Endodermal cell (in vitro differentiated cells): ENCODE results near the gene SFT2D1. TPM values are rescaled to one million over a fixed set of nuclear protein-coding genes. Genes with fewer than 3 reads are reported as not detected.

Experiments used
- DNase-seq: peaks from one replicate; pipeline ENCODE4 v3.0.0-alpha.2; 2017
- H3K27ac ChIP-seq: 2 replicates; pipeline ENCODE4 v1.5.1; 2013; ENCODE audit warnings: mild to moderate bottlenecking, low read depth, low read length, moderate library complexity
- H3K27me3 ChIP-seq: 2 replicates; pipeline ENCODE4 v1.6.1; 2013; ENCODE audit warnings: mild to moderate bottlenecking, low read length, moderate library complexity; ENCODE audit not compliant: insufficient read depth, control insufficient read depth, poor library complexity, severe bottlenecking
- H3K36me3 ChIP-seq: 2 replicates; pipeline ENCODE4 v1.7.0; 2013; ENCODE audit warnings: mild to moderate bottlenecking, low read length, moderate library complexity; ENCODE audit not compliant: control insufficient read depth, insufficient read depth
- H3K4me1 ChIP-seq: one replicate; pipeline ENCODE4 v1.7.0; 2013; ENCODE audit warnings: low read length; ENCODE audit not compliant: control insufficient read depth, insufficient read depth
- H3K4me3 ChIP-seq: 2 replicates; pipeline ENCODE4 v1.5.1; 2013; ENCODE audit warnings: mild to moderate bottlenecking, low read length, moderate library complexity
- H3K9ac ChIP-seq: 2 replicates; pipeline ENCODE4 v1.6.1; 2013; ENCODE audit warnings: mild to moderate bottlenecking, low read length, moderate library complexity; ENCODE audit not compliant: poor library complexity, severe bottlenecking; ENCODE audit errors: extremely low read depth
- H3K9me3 ChIP-seq: 2 replicates; pipeline ENCODE4 v1.6.1; 2013; ENCODE audit warnings: mild to moderate bottlenecking, low read length, moderate library complexity; ENCODE audit not compliant: control insufficient read depth
- H3K27ac Mint-ChIP-seq: 2 replicates; pipeline ENCODE4 v1.8.0; 2020; ENCODE audit warnings: mixed read lengths
- H3K27me3 Mint-ChIP-seq: 2 replicates; pipeline ENCODE4 v1.8.0; 2021; ENCODE audit warnings: mild to moderate bottlenecking, mixed read lengths; ENCODE audit not compliant: insufficient read depth
- H3K36me3 Mint-ChIP-seq: 2 replicates; pipeline ENCODE4 v1.8.0; 2020; ENCODE audit warnings: low read depth, mixed read lengths
- H3K4me1 Mint-ChIP-seq: 2 replicates; pipeline ENCODE4 v1.8.0; 2020; ENCODE audit warnings: mixed read lengths
- H3K4me3 Mint-ChIP-seq: 2 replicates; pipeline ENCODE4 v1.8.0; 2020; ENCODE audit warnings: mild to moderate bottlenecking, moderate library complexity, mixed read lengths
- H3K9me3 Mint-ChIP-seq: 2 replicates; pipeline ENCODE4 v1.8.0; 2020; ENCODE audit warnings: mild to moderate bottlenecking, mixed read lengths
- WGBS, 2 experiments: methylation state at CpG; one replicate each; pipeline versions ENCODE4 v1.1.5 to v1.1.7; 2013; ENCODE audit warnings: missing lambda C conversion rate in 2 of 2, mixed read lengths in 1 of 2; ENCODE audit not compliant: insufficient coverage in 1 of 2, insufficient read length in 1 of 2; 5-methylcytosine and 5-hydroxymethylcytosine counted together
- long read RNA-seq, 4 experiments: library from polyadenylated mRNA in 2 of 4; library from RNA in 1 of 4; library from capped mRNA in 1 of 4; stranded (forward) in 3 of 4; unstranded in 1 of 4; transcript quantifications; one replicate each; pipeline ENCODE4 v2.0.0, GENCODE V29; 2020 to 2021; ENCODE audit warnings: inconsistent platforms in 1 of 4
- polyA plus RNA-seq, 2 experiments: library from polyadenylated mRNA; stranded (reverse); fragments of 50-300 nt; gene quantifications; one replicate each; pipeline ENCODE4 v1.2.3, GENCODE V29; 2013
- total RNA-seq, 2 donors: library from RNA; stranded (reverse); fragmentation: NEBNext Ultra II Directional in 1 of 2; extraction: Animal tissue kit (Norgen Biotek cat#: 25700) in 1 of 2; gene quantifications; 2 replicates in 1 of 2; 3 replicates in 1 of 2; pipeline ENCODE4 v1.2.1, GENCODE V29; 2021
- TF ChIP-seq, protein P1 (sequence below): fragments of 200-600 bp; sonication (generic); conservative IDR thresholded peaks from 2 replicates; pipeline ENCODE4 v1.5.0; 2021; ENCODE audit warnings: antibody characterized with exemption, mild to moderate bottlenecking

Gene SFT2D1
- total RNA-seq, result 10 to 100 TPM; 42.4 to 53.9 TPM
- 52.4 TPM for polyA plus RNA-seq (2013, experiment 1 of 2)
- polyA plus RNA-seq (2013, experiment 2 of 2), result 51.3 TPM
- long read RNA-seq, experiment 1, partial matches to known transcripts, result 4 of 25 reads
- long read RNA-seq, experiment 1, other reads (novel, unspliced or antisense), result 17 of 25 reads
- long read RNA-seq, experiment 2, transcript SFT2D1-201 (8 exons, 1,079 nt), result major isoform, 46 of 66 reads
- long read RNA-seq, experiment 2, partial matches to known transcripts, result 0 of 66 reads
- long read RNA-seq, experiment 2, other reads (novel, unspliced or antisense), result 18 of 66 reads
- long read RNA-seq, experiment 3, transcript SFT2D1-201 (8 exons, 1,079 nt), result major isoform, 64 of 83 reads
- long read RNA-seq, experiment 3, partial matches to known transcripts, result 2 of 83 reads
- long read RNA-seq, experiment 3, other reads (novel, unspliced or antisense), result 17 of 83 reads
- long read RNA-seq, experiment 4, transcript SFT2D1-201 (8 exons, 1,079 nt), result major isoform, 77 of 83 reads
- long read RNA-seq, experiment 4, partial matches to known transcripts, result 2 of 83 reads
- long read RNA-seq, experiment 4, other reads (novel, unspliced or antisense), result 4 of 83 reads

DNA sequence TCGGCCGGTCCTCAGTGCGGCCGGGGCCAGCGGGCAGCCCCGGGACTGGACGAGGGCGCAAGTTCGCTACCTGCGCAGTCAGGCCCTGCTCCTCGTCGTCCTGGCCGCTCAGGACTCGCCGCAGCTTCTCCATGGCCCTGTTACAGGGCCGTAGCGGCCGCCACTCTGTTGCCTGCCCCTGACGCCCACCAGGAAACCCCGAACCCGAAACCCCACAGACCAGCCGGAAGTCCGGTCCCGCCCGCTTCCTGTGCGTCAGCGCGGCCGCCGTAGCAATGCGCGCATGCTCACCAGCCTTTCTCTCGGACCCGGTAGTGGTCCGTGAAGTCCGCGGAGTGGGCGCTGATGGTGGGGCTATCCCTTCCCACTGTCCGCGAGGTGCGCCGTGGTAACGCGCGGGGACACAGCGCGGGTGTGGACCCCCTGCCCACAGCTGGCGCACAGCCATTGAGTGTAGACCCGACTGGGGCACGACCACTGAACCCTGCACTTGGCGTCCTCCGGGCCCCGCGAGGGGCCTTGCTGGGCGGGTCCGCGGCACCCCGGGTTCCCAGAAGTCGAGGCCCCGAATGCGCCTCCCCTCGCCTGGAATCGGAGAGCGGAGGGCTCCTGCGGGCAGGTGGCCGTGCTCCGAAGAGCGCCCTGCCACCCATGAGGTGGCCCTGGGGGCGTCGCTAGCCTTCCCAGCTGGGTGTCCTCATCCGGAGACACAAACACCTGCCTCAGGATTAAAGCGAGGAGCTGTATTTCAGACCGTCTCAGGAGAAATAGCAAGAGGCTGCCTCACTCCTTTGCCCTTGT is at the start of gene SFT2D1:
Gene SFT2D1, minus strand, starts transcription at position 197 of the 801 bp plus-strand sequence. Its CDS starts 64 bp downstream, at position 133.
- TF ChIP-seq, protein P1, sequence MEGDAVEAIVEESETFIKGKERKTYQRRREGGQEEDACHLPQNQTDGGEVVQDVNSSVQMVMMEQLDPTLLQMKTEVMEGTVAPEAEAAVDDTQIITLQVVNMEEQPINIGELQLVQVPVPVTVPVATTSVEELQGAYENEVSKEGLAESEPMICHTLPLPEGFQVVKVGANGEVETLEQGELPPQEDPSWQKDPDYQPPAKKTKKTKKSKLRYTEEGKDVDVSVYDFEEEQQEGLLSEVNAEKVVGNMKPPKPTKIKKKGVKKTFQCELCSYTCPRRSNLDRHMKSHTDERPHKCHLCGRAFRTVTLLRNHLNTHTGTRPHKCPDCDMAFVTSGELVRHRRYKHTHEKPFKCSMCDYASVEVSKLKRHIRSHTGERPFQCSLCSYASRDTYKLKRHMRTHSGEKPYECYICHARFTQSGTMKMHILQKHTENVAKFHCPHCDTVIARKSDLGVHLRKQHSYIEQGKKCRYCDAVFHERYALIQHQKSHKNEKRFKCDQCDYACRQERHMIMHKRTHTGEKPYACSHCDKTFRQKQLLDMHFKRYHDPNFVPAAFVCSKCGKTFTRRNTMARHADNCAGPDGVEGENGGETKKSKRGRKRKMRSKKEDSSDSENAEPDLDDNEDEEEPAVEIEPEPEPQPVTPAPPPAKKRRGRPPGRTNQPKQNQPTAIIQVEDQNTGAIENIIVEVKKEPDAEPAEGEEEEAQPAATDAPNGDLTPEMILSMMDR, result no peak
- H3K27me3 ChIP-seq, result no peaks in the 10 kb centered on the region
- peaks cover 16% of the 10 kb centered on the region for H3K36me3 ChIP-seq
- H3K4me3 ChIP-seq, result peak within 1 kb of the TSS; percentile 96
- Mint-ChIP-seq H3K27me3 (peaks cover 2% of the 10 kb centered on the region), H3K36me3 (peaks cover 5% of the 10 kb centered on the region), H3K4me3 (peak within 1 kb of the TSS; percentile 78), H3K4me1 (peaks cover 11% of the 10 kb centered on the region), H3K27ac (peak within 1 kb of the TSS; percentile 90), H3K9me3 (no peaks in the 10 kb centered on the region)
- peak; percentile 94 for DNase-seq
- H3K9me3 ChIP-seq, result no peaks in the 10 kb centered on the region
- 0 to 1% methylated on average over 41 to 73 of the region's 73 CpGs for WGBS, 2 experiments
- H3K27ac ChIP-seq, result peak within 1 kb of the TSS; percentile 69
- H3K4me1 ChIP-seq, result no peaks in the 10 kb centered on the region
- peak within 1 kb of the TSS; percentile 93 for H3K9ac ChIP-seq

DNA sequence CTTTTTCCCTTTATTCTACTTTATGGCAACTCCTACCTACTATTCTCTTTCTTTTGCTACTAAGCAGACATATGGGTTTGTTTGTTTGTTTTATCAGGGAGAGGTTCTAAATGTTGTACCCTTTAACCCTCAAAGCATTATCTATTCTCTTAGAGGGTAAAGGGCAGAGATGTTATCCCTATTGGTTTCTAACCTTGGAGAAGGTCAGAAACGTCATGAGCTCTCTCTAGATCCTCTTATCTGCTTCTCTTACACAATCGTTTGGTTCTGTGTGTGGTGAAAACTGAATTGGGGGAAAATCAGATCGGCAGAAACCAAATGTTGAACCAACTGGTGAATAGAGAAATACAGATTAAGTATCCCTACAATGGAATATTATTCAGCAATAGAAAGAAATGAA is 46.8 kb upstream of the SFT2D1 start:
- Mint-ChIP-seq H3K4me1 (peaks cover 16% of the 10 kb centered on the region), H3K4me3 (no peak overlapping the region), H3K27ac (no peak overlapping the region), H3K9me3 (peaks cover 12% of the 10 kb centered on the region), H3K36me3 (no peaks in the 10 kb centered on the region), H3K27me3 (peaks cover 7% of the 10 kb centered on the region)
- 89 to 100% methylated on average over 1 to 3 of the region's 3 CpGs for WGBS, 2 experiments
- Histone ChIP-seq H3K27me3 (peaks cover under 1% of the 10 kb centered on the region), H3K4me3 (no peak overlapping the region), H3K36me3 (no peaks in the 10 kb centered on the region), H3K27ac (no peak overlapping the region), H3K4me1 (no peaks in the 10 kb centered on the region), H3K9ac (no peak overlapping the region), H3K9me3 (no peaks in the 10 kb centered on the region)
- no peak for DNase-seq
- TF ChIP-seq, protein P1, result no peak

DNA sequence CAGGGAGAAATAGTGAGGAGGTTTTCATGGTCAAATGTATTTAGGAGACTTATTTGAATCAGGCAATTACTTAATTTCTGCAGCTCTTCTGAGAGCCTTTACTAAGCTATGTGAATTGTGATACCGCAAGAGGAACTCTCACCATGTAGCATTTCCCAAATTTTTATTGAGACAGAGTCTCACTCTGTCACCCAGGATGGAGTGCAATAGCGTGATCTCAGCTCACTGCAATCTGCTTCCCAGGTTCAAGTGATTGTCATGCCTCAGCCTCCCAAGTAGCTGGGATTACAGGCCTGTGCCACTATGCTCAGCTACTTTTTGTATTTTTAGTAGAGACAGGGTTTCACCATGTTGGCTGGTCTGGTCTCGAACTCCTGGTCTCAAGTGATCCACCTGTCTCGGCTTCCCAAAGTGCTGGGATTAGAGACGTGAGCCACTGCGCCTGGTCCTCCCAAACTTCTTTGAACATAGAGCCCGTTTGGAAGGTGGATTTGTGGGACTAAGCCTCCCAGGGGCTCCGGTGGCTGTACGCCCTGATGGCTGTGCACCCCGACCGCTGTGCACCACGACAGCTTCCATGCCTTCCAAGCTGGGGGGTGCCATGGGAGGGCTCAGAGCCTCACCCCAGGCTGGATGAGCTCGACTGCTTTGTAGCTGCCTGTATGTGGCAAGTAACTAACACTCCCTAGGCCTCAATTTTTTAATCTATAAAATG is 46.1 kb upstream of the SFT2D1 start:
- H3K27ac Mint-ChIP-seq, result no peak overlapping the region
- H3K27me3 ChIP-seq, result no peaks in the 10 kb centered on the region
- 93 to 95% methylated on average over 7 to 13 of the region's 13 CpGs for WGBS, 2 experiments

More for the DNA sequence above, 46.1 kb upstream of the SFT2D1 start:
- H3K9me3 Mint-ChIP-seq, result peaks cover 8% of the 10 kb centered on the region
- TF ChIP-seq, protein P1, result no peak
- H3K36me3 Mint-ChIP-seq, result no peaks in the 10 kb centered on the region
- no peaks in the 10 kb centered on the region for H3K4me1 ChIP-seq
- no peak for DNase-seq
- H3K27me3 Mint-ChIP-seq, result peaks cover 2% of the 10 kb centered on the region
- no peak overlapping the region for H3K4me3 ChIP-seq
- no peaks in the 10 kb centered on the region for H3K36me3 ChIP-seq
- no peak overlapping the region for H3K9ac ChIP-seq
- H3K4me3 Mint-ChIP-seq, result no peak overlapping the region
- H3K4me1 Mint-ChIP-seq, result peaks cover 16% of the 10 kb centered on the region
- H3K9me3 ChIP-seq, result no peaks in the 10 kb centered on the region
- no peak overlapping the region for H3K27ac ChIP-seq
